ENCODE data around the gene ACTG2. TPM values are rescaled to one million over a fixed set of nuclear protein-coding genes. Genes with fewer than 3 reads are reported as not detected.
A peak's percentile ranks its signal among the peaks of the same experiment; 100 is the strongest.

ACTG2 gene
- total RNA-seq, 2 experiments from 2014 or later, result 0.12 to 0.27 TPM

DNA sequence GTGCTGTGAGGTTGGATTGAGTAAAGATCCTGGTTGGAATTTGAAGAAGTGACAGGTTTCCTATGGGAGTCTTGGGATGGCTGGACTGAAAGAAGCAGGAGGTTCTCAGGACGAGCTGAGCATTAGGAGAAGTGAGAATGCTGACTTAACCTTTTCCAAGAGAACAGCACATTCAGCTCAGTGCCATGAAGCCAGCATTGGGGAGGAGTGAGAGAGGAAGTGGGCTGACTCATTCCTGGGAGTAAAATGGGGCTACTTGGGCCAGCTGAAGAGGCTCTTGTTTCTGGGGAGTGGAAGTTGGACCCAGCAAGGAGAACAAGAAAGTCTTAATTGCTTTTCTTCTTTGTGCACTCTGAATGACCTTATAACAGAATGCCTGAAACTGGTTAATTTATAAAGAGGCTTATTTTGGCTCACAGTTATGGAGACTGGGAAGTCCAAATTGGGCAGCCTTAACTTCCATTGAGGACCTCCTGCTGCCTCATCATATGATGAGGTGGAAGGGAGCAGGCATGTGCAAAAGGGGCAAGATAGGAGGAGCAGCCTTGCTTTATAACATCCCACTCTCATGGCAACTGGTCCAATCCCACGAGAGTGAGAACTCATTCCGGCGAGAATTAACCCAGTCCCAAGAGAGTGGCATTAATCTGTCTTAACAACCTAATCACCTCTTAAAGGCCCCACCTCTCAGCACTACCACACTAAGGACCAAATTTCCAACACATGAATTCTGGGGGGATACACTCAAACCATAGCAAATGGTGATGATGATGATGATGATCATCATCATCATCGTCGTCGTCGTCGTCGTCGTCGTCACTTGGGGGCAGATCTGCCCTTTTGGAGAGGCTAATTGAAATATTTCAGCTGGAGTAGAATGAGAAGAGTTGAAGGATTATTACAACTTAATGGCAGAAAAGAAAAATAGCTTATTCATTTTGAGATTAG lies 60.0 kb downstream of the ACTG2 start:
- Mint-ChIP-seq H3K4me3 (no peak overlapping the region), H3K27ac (peak overlapping the region; percentile 66), H3K27me3 (no peaks in the 10 kb centered on the region), H3K36me3 (peaks cover 55% of the 10 kb centered on the region), H3K9me3 (no peaks in the 10 kb centered on the region), H3K4me1 (peaks cover 56% of the 10 kb centered on the region)
- no peak for DNase-seq

DNA sequence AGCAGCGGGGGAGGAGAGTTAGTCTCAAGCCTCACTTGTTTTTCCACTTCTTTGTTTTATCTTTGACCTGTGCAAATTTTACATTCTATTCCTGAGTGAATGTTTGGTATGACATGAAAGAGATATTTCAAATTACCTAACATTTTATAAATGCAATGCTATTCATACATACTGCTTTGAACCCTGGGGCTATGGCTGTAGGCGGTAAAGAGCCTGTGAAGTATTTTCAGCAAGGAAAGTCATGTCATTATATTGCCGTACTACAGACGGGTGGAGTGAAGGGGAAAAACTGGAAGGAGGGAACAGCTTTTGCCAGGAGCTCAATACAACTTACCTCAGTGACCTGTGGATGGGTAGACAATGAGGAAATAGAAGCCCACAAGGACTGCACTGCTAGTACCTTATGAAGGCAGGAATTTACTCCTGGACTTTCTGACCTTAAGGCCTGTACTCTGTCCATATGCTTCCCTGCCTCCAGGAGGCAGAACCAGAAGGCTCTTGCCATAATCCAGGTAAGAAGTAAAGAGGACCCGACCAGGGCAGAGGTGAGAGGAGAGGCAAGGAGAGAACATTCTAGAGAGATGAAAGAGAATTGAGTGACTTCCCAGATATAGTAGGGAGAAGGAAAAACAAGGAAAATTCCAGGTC lies 63.5 kb downstream of the ACTG2 start:
- Mint-ChIP-seq H3K4me3 (no peak overlapping the region), H3K4me1 (peaks cover 26% of the 10 kb centered on the region), H3K27ac (peak overlapping the region; percentile 13), H3K9me3 (no peaks in the 10 kb centered on the region), H3K27me3 (no peaks in the 10 kb centered on the region), H3K36me3 (peaks cover 65% of the 10 kb centered on the region)
- no peak for DNase-seq

DNA sequence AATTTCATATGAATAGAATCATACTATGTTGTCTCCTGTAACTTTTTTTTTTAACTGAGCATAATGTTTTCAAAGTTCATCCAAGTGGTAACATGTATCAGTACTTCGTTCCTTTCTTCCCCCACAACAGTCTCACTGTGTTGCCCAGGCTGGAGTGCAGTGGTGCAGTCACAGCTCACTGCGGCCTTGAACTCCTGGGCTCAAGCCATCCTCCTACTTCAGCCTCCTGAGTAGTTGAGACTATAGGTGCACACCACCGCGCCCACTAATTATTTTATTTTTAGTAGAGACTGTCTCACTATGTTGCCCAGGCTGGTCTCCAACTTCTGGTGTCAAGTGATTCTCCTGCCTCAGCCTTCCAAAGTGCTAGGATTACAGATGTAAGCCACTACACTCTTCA lies 68.5 kb downstream of the ACTG2 start:
- Mint-ChIP-seq H3K9me3 (peaks cover 11% of the 10 kb centered on the region), H3K27me3 (no peaks in the 10 kb centered on the region), H3K36me3 (peaks cover 48% of the 10 kb centered on the region), H3K27ac (no peak overlapping the region), H3K4me1 (peaks cover 41% of the 10 kb centered on the region), H3K4me3 (no peak overlapping the region)
- DNase-seq, result no peak

DNA sequence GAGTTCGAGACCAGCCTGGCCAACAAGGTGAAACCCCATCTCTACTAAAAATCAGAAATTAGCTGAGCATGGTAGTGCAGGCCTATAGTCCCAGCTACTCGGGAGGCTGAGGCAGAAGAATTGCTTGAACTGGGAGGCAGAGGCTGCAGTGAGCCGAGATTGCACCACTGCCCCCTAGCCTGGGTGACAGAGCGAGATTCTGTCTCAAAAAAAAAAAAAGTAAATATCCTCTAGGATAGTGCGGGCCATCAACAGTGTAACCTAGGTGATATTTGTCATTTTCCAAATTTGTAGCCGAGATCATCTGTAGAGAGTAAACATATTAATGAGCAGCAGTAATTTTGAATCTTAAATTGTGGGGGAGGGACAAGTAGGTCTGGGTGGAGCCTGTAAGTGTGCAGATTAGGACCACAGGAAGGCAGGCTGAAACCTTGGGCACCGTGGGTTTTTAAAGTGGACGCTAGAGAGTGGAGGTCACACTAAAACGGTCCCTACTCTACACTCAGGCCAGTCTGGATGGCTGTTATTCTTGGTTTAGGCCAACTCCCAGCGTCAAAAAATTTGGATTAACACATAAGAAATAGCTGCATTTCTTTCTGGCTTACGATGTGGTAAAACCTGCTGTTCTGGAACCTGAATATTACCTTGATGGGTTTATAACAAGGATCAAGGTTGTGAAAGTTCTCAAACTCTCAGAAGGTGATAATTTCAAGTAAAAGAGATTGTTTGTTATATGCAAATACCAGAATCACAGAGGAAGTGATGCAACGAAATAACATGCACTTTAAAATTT lies 69.2 kb downstream of the ACTG2 start:
- peaks cover 35% of the 10 kb centered on the region for H3K4me1 Mint-ChIP-seq
- no peak for DNase-seq
- H3K4me3 Mint-ChIP-seq, result no peak overlapping the region
- peaks cover 42% of the 10 kb centered on the region for H3K36me3 Mint-ChIP-seq
- H3K27me3 Mint-ChIP-seq, result no peaks in the 10 kb centered on the region
- no peak overlapping the region for H3K27ac Mint-ChIP-seq
- peaks cover 11% of the 10 kb centered on the region for H3K9me3 Mint-ChIP-seq

DNA sequence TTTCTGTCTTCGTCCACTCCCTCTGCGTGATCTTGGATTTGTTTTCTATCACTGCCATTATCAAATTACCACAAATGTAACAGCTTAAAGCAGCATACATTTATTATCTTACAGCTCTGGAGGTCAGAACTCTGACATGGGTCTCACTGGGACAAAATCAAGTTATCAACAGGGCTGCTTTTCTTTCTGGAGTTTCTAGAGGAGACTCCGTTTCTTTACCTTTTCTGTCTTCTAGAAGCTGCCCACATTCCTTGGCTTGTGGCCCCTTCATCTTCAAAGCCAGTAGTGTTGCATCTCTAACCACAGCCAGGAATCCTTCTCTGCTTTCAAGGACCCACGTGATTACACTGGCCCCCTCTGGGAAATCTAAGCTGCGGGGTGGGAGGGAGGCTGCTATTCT lies 70.0 kb downstream of the ACTG2 start:
- Mint-ChIP-seq H3K9me3 (peaks cover 11% of the 10 kb centered on the region), H3K36me3 (peaks cover 40% of the 10 kb centered on the region), H3K27ac (no peak overlapping the region), H3K27me3 (no peaks in the 10 kb centered on the region), H3K4me1 (peaks cover 32% of the 10 kb centered on the region), H3K4me3 (no peak overlapping the region)
- DNase-seq, result no peak

DNA sequence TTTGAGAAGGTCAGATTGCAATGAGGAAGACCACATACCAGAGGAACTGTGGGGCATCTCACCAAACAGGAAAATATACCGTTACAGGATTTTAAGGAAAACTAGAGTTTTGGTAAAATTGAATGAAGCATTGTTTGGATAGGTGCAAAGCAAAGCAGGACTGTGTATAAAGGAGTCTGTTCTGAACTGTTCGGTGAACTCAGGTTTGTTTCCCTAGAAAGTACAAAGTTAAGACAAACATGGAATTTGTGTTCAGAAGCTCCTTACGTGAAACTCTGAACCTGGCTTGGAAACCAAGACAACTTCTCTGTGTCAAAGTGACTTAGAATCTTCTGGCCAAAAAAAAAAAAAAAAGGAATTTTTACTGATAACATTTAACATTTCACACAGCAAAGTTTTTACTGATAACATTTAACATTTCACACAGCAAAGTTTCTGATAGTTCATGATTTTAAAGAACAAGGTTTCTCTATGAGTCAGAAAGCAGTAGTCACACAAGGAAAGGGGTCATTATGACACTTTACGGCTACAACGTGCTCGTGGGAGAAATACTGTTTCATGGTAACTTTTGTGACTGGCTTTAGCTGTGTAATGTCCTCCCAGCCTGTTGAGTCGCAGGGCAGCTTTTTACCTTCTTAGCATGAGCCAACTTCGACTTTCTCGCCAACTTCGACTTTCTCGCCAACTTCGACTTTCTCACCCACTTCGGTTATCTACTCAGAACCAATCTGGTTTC lies 70.7 kb downstream of the ACTG2 start:
- DNase-seq, result peak; percentile 35
- Mint-ChIP-seq H3K9me3 (peaks cover 11% of the 10 kb centered on the region), H3K36me3 (peaks cover 32% of the 10 kb centered on the region), H3K4me3 (no peak overlapping the region), H3K27ac (peak overlapping the region; percentile 77), H3K4me1 (peaks cover 36% of the 10 kb centered on the region), H3K27me3 (no peaks in the 10 kb centered on the region)

DNA sequence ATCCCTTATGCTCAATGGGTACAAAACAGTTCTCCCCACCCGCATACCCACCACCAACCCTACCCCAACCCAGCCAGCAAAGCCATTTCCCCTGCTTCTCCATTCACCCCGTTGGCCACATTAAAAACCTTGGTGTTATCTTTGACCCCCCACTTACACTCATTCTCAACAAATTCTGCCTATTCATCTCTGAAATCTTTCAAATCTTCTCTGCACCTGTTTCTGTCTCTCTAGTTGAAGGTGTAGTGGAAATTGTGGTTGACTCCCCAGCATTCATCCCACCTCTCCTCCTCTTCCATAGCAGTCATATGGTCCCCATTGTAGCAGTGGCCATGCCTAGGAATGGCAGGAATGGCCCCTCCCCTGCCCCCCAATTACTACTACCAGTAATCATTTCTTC lies 71.4 kb downstream of the ACTG2 start:
- Mint-ChIP-seq H3K27ac (peak overlapping the region; percentile 77), H3K27me3 (no peaks in the 10 kb centered on the region), H3K4me1 (peaks cover 39% of the 10 kb centered on the region), H3K36me3 (peaks cover 25% of the 10 kb centered on the region), H3K9me3 (peaks cover 11% of the 10 kb centered on the region), H3K4me3 (no peak overlapping the region)
- no peak for DNase-seq

DNA sequence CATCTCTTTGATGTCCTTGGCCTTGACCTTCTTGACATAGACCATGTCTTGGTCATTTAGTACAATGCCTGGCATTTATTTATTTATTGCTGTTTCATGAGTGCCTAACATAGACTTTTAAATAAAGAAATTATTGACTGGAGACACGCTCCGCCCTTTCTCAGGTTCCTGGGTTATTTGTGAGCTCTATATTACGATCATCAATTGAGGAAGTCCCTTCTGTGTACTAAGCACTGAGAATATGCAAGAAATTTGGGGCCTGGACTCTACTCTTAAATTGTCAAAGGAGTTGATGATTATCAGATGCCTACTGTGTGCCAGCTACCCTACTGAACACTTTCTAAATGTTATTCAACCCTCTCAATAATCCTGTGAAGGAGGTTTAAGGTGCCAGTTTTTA lies 72.2 kb downstream of the ACTG2 start:
- Mint-ChIP-seq H3K4me3 (no peak overlapping the region), H3K36me3 (peaks cover 18% of the 10 kb centered on the region), H3K27me3 (no peaks in the 10 kb centered on the region), H3K4me1 (peaks cover 47% of the 10 kb centered on the region), H3K9me3 (peaks cover 11% of the 10 kb centered on the region), H3K27ac (peak overlapping the region; percentile 46)
- DNase-seq, result no peak

DNA sequence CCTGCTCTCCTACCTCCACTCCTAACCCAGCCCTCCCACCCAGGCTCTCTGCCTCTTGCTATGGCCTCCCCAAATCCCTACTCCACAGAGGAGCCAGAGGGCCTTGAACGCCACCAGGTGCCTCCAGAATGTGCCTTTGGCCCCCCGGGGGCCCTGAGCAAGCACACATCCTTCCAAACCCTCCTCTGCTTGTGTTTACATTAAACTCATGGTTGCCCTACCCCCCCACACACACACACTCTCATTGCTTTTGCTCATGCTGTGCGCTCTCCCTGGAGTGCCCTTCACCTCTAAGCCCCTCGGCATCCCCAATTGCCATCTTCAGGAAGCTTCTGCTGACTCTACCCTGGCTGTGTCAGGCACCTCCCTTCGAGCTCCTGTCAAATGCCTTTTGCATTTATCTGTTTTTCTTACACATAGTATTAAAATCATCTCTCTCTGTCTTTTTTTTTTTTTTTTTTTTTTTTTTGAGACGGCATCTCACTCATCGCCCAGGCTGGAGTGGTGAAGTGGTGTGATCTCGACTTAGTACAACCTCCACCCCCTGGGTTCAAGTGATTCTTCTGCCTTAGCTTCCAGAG lies 75.6 kb downstream of the ACTG2 start:
- H3K9me3 Mint-ChIP-seq, result no peaks in the 10 kb centered on the region
- H3K27me3 Mint-ChIP-seq, result no peaks in the 10 kb centered on the region
- H3K27ac Mint-ChIP-seq, result no peak overlapping the region
- no peak overlapping the region for H3K4me3 Mint-ChIP-seq
- peaks cover 62% of the 10 kb centered on the region for H3K4me1 Mint-ChIP-seq
- H3K36me3 Mint-ChIP-seq, result peaks cover 6% of the 10 kb centered on the region
- DNase-seq, result no peak

DNA sequence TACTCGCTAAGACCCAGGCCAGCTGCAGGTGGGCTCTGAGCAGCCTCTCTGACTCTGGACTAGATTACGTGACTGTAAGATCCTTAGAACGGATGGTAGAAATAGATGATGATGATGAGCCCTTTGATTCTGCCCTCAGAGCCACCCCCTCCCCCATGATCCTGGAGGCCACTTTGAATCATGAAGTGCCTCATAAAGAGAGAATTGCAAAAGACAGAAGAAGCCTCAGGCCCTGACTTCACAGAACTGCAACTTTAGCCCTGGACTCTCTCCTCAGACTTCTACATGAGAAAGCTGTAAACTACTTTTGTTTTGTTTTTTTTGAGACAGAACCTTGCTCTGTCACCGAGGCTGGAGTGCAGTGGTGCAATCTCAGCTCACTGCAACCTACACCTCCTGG lies 76.5 kb downstream of the ACTG2 start:
- no peak for DNase-seq
- H3K27me3 Mint-ChIP-seq, result no peaks in the 10 kb centered on the region
- peaks cover 54% of the 10 kb centered on the region for H3K4me1 Mint-ChIP-seq
- H3K27ac Mint-ChIP-seq, result no peak overlapping the region
- no peak overlapping the region for H3K4me3 Mint-ChIP-seq
- no peaks in the 10 kb centered on the region for H3K9me3 Mint-ChIP-seq
- peaks cover 6% of the 10 kb centered on the region for H3K36me3 Mint-ChIP-seq

Other genes with a start within 250 kb of the ACTG2 start
- gene TPRKB, start 155.7 kb upstream of the ACTG2 start, total RNA-seq, result 10 to 100 TPM; 39.6 to 39.7 TPM
- 10 to 100 TPM; 30.2 to 31.0 TPM for gene DUSP11, start 112.9 kb upstream of the ACTG2 start, total RNA-seq
- not detected for gene C2orf78, start 108.8 kb upstream of the ACTG2 start, total RNA-seq
- gene STAMBP, start 64.0 kb upstream of the ACTG2 start, total RNA-seq, result 10 to 100 TPM; 72.6 to 76.4 TPM
- gene DGUOK, start 33.9 kb downstream of the ACTG2 start, total RNA-seq, result 10 to 100 TPM; 96.8 to 97.1 TPM
- gene TET3, start 91.9 kb downstream of the ACTG2 start, total RNA-seq, result 10 to 100 TPM; 14.8 TPM